DMS153 treated with DMSO at 0.1 percent for 48 hours (cell line): ENCODE measurements around the gene RGS9.
"Not testable (repeated sequence)": the region's sequence is repeated elsewhere in the genome, so short reads cannot be mapped to it uniquely, and the experiment has no call there.

Experiments
- DNase-seq: peaks from one replicate; lab custom pipeline; 2025; ENCODE audit not compliant: unreplicated experiment; lab: John Stamatoyannopoulos, UW

The RGS9 gene

DNA sequence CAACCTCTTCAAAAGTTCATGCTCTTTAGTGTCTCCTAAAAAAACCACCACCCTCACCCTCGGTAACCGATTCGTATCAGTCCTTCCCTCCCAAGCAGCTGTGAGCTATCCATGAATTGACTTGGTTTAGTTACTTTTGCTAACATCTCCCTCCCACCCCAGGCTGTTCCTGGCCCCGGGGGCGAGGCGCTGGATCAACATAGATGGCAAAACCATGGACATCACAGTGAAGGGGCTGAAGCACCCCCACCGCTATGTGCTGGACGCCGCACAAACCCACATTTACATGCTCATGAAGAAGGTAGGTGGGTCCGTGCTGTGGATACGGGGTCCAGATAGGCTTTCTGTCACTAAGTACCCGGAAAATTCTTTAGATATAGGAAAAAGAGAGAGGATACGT lies 66.8 kb downstream of the RGS9 start:
- no peak for DNase-seq

- DNase-seq: no peak
These were observed 68.5 kb downstream of the RGS9 start for GRCh38 chr17:65205655-65206054.

- not testable (repeated sequence) for DNase-seq
These were observed 70.3 kb downstream of the RGS9 start for GRCh38 chr17:65207448-65207847.

DNA sequence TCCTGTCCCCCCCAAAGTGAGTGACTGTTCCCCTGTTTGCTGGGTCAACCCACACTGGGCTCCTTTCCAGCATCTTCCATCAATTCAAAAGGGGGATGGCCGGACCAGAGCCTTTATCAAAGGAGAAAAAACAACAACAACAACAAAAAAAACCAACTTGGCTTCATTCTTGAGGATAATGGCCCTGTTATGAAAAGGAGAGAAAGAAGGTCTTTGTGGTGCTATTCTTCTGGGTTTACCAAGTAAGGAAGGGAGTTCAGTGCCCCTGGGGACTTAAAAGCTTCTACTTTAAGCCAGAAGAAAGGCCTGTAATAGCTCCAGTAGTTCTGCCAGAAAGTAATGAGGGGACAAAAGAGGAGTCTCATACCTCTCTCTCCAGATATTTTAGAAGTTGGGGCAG lies 71.5 kb downstream of the RGS9 start:
- no peak for DNase-seq

GRCh38 chr17:65218261-65218660 lies 81.1 kb downstream of the RGS9 start:
- DNase-seq: no peak

DNA sequence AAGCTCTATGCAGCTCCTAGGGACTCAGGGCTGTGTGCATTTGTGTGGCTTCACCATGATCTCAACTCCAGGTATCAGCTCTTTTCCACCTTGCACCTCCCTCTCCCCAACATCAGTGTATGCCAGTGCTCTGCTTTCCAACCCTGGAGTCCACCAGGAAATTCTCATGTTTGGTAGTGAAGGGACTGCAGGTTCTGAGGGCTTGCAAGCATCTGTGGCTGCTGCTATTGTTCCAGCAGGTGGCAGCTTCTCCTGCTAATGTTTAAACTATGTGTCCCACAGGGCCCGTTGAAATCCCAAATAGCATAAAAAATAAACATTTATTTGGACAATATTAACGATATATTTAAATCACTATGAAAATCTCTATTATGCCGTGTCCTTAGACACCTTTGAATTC lies 82.0 kb downstream of the RGS9 start:
- no peak for DNase-seq

- no peak for DNase-seq
These were observed 82.5 kb downstream of the RGS9 start for GRCh38 chr17:65219707-65220106.

DNA sequence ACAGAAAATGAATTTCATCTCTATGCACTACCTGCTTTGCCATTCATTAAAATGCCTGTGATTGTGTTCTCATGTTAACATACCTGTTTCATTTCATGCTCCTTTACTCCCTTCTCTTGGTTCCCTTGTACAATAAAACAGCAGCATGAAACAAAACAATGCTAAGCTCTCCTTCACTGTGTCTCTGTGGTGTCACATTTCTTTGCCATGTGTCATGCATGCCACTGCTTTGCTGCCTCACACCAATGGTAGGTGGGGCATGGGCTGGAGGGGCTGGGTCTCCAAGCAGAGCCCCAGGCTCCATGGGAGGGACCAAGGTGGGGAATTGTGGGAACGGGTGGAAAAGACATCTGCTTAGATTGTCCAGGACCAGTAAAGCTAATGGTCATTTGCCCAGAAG lies 83.6 kb downstream of the RGS9 start:
- DNase-seq: no peak

- no peak for DNase-seq
These were observed 85.1 kb downstream of the RGS9 start for GRCh38 chr17:65222214-65222738.

DNA sequence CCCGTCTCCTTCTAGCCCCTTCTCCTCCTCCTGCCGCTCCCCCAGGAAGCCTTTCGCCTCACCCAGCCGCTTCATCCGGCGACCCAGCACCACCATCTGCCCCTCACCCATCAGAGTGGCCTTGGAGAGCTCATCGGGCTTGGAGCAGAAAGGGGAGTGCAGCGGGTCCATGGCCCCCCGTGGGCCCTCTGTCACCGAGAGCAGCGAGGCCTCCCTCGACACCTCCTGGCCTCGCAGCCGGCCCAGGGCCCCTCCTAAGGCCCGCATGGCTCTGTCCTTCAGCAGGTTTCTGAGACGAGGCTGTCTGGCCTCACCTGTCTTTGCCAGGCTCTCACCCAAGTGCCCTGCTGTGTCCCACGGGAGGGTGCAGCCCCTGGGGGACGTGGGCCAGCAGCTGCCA lies 87.9 kb downstream of the RGS9 start:
- DNase-seq: no peak

DNA sequence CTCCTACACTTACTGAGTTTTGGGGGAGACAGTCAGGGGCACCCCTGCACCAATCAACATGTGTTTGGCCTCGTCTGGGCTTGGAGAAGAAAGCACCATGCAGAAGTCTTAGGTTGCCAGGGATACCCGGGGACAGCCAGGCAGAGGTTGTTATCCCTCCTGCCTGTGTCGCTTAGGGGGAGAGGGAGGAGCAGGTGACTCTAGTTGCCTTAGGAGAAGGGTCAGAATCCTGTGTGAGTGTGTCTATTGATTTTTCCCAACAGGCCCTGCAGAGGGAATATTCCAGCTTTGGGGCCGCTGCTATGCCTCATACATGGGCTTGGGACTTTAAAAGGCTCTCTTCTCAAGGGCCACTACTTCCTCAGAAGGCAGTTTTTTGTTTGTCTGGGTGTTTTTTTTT lies 89.1 kb downstream of the RGS9 start:
- no peak for DNase-seq

DNA sequence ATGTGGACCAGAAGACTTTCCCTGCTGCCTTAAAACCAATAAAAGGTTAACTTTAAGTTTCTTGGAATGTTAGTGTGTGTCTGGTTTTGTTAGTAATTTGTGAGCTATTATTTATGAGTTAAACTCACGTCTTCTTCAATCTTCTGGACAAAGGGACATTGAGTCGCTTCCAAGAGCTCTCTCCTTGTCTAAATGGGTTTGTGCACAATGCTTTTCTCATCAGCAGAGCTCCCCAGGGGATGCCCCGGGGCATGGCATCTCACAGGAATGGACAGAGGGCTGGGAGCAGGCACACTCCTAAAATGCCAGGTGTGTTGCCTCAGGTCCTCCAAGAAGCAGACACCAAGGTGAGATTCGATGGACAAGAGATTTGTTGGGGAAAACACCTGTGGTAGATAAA lies 90.5 kb downstream of the RGS9 start:
- DNase-seq: no peak

DNA sequence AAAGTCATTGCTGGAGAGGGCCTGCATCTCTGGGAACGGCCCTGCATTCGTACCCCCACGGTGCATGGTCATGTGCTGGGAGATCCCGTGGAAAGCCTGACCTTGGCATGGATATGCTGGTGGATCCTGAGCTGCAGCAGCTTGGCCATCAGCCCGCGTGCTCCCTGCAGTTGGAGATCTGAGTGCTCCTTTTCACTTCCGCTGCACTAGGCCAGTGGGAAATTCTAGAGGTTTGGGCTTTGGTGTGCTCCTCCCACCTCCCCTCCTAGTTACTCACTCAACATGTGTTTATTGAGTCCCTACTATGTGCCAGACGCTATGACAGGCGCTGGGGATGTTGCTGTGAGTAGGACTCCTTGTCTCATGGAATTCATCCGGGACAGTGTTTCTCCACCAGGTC lies 91.1 kb downstream of the RGS9 start:
- DNase-seq: no peak

DNA sequence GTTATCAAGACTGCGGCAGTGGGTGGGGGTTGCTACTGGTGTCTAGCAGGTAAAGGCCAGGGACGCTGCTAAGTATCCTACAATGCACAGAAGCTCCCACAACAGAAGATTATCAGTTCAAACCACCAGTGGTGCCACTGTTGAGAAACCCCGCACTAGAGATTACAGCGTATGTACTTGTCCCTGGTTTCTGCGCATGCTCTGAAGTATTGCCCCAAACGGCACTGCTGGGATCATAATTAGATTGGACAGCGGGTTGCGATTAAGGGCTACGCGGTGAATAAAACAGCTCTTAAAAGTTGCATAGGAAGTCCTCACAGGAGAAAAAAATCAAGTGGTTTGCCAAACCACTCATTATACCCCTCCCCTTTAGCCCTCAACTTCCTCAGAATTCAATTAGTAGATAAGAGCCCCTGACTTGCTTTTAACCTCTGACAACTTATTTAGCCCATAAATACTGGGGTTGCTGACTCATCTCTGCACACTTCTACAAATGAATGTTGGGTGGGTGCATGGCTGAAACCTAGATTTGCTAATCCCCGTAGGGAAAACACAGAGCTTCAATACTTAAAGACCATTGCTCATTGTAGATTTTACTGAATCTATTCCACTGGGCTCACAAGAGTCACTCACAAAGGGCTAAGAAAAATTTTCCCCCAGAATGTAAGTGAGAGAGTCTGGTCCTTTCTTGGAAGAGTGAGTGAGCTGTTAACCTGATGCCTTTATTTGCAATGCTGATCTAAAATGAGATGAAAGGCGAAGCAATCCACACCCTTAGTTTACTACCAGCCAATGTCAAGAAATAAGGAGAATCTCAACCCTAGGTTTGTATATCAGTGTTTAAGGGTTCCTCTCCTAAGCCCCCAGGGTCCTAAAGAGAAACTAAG lies 91.8 kb downstream of the RGS9 start:
- no peak for DNase-seq

- no peak for DNase-seq
These were observed 92.4 kb downstream of the RGS9 start for GRCh38 chr17:65229621-65229995.

DNA sequence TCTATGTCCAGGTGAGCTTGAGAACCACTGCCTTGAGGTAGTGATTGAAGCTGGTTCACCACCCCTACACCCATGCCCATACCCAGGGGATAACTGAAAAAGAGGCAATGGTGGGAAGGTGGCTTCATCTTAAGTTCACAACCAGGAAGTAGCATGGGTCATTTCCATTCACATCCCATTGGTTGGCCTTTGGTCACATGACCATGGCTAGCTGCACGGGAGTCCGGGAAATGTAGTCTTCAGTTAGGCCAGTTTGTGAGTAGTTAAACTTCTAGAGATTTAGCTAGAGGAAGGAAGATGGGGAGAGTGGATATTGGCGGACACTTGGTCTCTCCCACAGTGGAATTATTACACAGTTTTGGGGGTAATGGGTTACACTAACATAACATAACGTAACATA lies 92.9 kb downstream of the RGS9 start:
- no peak for DNase-seq

DNA sequence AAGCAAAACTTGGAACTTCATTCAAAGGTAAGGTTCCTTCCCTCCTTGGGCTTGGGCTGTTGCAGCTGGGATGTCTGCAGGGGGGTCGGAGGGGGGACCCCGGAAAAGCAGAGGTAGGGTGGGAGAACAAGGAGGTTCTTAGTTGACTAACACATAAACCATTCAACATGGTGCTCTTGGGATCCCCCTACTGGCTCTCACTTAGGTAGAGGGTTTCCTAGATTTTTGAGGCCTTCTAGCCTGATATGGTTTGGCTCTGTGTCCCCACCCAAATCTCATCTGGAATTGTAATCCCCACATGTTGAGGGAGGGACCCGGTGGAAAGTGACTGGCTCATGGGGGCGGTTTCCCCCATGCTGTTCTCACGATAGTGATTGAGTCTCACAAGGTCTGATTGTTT lies 93.9 kb downstream of the RGS9 start:
- DNase-seq: no peak

DNA sequence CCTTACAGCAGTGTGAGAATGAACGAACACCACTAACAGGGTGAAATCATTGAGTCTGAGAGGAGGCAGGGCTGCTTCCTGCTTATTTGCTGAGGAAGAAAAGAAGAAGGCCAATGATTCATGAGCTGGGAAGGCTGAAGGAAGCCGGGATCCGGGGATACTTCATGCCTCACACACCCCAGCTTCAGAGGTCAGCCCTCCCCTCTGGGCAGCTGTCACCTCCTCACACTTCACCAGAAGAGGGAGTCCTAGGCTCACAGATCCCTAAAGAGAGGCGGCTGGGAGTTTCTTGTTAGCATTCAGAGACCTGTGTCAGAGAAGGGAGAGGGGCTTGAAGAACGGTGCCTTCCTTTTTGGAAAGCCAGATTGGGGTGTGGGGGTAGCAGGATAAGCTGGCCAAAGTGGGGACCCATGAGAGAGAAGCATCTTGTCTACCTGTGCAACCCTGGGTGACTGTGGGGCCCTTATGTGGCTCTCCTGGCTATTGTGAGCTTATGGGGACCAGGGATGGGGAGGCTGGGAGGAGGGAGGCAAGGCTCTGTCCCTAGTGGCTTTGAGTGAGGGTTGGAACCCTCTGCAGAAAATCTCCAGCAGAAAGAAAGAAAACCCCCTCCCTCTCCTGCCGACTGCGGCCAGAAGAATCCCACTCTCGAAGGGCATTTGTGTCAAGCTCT lies 94.6 kb downstream of the RGS9 start:
- DNase-seq: peak; percentile 16

GRCh38 chr17:65235284-65235683 lies 98.1 kb downstream of the RGS9 start:
- DNase-seq: no peak

DNA sequence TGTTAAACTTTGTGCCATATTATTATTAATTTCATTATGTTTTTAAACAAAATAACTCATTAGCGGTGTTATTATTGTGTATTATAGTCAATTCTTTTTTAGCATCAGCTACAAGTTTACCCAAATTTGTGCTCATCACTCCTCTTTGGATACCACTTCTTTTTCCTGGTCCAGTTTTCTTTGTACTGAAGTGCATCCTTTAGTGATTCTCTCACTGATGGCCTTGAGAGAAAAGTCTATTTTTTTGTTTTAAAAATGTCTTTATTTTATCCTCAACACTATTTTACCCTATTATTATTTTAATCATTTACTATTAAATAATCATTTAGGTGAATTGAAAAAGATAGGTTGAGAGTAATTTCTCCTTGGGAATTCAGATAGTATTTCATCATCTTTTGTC lies 99.2 kb downstream of the RGS9 start:
- DNase-seq: no peak

DNA sequence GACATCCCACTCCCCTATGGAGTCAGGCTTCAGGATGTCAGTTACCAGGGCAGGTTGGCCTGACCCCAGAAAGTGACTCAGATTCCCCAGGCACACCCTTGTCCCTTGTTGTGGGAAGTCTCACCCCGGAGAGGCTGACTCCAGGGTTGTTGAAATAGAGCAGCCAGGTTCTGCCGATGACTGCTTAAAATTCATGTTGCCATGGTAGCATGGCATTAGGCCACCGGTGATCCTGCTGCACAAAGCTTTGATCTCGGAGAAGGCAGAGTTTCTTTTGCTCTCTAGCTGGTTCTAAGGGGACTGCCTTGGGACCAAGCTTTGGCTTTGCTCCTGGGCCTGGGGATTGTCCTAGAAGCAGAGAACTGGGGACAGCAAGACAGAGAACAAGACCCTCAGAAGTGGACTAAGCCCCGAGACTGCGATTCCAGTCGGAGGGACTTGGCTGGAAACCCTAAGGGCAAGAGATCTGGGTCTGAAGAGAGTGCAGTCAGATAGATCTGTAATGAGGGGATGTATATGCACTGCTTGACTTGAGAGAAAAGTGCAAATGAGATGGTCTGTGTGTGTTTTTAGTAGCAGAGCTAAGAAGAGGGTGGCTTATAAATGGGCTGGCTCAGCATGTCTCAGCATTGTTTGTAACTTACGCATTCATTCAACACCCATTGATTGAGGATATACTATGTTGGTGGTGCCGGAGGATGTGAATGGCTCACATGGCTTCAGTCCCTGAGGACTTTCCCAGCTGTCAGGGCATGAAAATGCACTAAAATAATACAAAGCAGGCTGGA lies 106.9 kb downstream of the RGS9 start:
- DNase-seq: peak; percentile 17

GRCh38 chr17:65246252-65246651 lies 109.1 kb downstream of the RGS9 start:
- no peak for DNase-seq
